C4-2B (cell line): ENCODE data around the gene ZBTB5.
"Not testable (repeated sequence)": the region's sequence is repeated elsewhere in the genome, so short reads cannot be mapped to it uniquely, and the experiment has no call there.

Experiments used
- CTCF ChIP-seq: fragments of 450-650 bp; conservative IDR thresholded peaks from 2 replicates; pipeline ENCODE4 v1.5.1; 2017; ENCODE audit warnings: mild to moderate bottlenecking
- ZFX ChIP-seq: fragments of 450-650 bp; IDR thresholded peaks from 2 replicates; pipeline ENCODE4 v1.6.1; 2017

GRCh38 chr9:37514415-37514814, 49.2 kb upstream of the ZBTB5 start:
- not testable (repeated sequence) for TF ChIP-seq CTCF, ZFX
